ENCODE data around the gene PNPLA5. TPM values are rescaled to one million over a fixed set of nuclear protein-coding genes. Genes with fewer than 3 reads are reported as not detected.

The PNPLA5 gene
- total and polyA plus RNA-seq, 2 of the 13 experiments (the other 11 are each of a cell fraction or from before 2014, with no cell fraction given): not detected

GRCh38 chr22:43925433-43926348, 33.9 kb upstream of the PNPLA5 start (continued):
- TF ChIP-seq, protein P1, sequence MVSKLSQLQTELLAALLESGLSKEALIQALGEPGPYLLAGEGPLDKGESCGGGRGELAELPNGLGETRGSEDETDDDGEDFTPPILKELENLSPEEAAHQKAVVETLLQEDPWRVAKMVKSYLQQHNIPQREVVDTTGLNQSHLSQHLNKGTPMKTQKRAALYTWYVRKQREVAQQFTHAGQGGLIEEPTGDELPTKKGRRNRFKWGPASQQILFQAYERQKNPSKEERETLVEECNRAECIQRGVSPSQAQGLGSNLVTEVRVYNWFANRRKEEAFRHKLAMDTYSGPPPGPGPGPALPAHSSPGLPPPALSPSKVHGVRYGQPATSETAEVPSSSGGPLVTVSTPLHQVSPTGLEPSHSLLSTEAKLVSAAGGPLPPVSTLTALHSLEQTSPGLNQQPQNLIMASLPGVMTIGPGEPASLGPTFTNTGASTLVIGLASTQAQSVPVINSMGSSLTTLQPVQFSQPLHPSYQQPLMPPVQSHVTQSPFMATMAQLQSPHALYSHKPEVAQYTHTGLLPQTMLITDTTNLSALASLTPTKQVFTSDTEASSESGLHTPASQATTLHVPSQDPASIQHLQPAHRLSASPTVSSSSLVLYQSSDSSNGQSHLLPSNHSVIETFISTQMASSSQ (IDR thresholded peaks at IDR 0.05; ENCODE audit: low read depth): no peak
- TF ChIP-seq, protein P1 (CRISPR knock-in tag; IDR thresholded peaks at IDR 0.05; ENCODE audit: borderline replicate concordance): peak; percentile 66; the same call in 1 of the 2 replicates
- TF ChIP-seq ZFP36 (IDR thresholded peaks at IDR 0.05; ENCODE audit: borderline replicate concordance, low read depth, low read length, partially characterized antibody) (no peak), NR2F2 (IDR thresholded peaks at IDR 0.05; ENCODE audit: borderline replicate concordance, low read depth) (peak; percentile 61; the same call in 1 of the 2 replicates), ZNF446 (CRISPR knock-in tag; IDR thresholded peaks at IDR 0.05) (no peak), RFX1 (IDR thresholded peaks at IDR 0.05) (no peak), SNRNP70 (IDR thresholded peaks at IDR 0.05; ENCODE audit: low read depth, low read length) (no peak), MAFK (conservative IDR thresholded peaks at IDR 0.05 in 1 of 2, IDR thresholded peaks at IDR 0.05 in 1 of 2; ENCODE audit: low read length in 2 of 2) (0 out of 4 replicates have a peak, but pooled peaks have one; percentile 1 to 6), MYPOP (CRISPR knock-in tag; IDR thresholded peaks at IDR 0.05) (0 out of 2 replicates have a peak, but pooled peaks have one; percentile 63), CENPT (CRISPR knock-in tag; IDR thresholded peaks at IDR 0.05; ENCODE audit: low read depth) (no peak), ZNF33B (CRISPR knock-in tag; IDR thresholded peaks at IDR 0.05) (no peak), CBFB (CRISPR knock-in tag; IDR thresholded peaks at IDR 0.05) (no peak), MBD4 (IDR thresholded peaks at IDR 0.05; ENCODE audit: borderline replicate concordance, low read length) (no peak), MXD4 (CRISPR knock-in tag; IDR thresholded peaks at IDR 0.05) (no peak), BRD4 (CRISPR knock-in tag; IDR thresholded peaks at IDR 0.05) (0 out of 2 replicates have a peak, but pooled peaks have one; percentile 38), ASH2L (IDR thresholded peaks at IDR 0.05; ENCODE audit: insufficient read length, low read depth, low read length) (peak; percentile 46), ZNF839 (CRISPR knock-in tag; IDR thresholded peaks at IDR 0.05; ENCODE audit: borderline replicate concordance) (no peak), ZSCAN12 (CRISPR knock-in tag; IDR thresholded peaks at IDR 0.05) (no peak), JUND (CRISPR knock-in tag; IDR thresholded peaks at IDR 0.05) (no peak)
- TF ChIP-seq, protein P2, sequence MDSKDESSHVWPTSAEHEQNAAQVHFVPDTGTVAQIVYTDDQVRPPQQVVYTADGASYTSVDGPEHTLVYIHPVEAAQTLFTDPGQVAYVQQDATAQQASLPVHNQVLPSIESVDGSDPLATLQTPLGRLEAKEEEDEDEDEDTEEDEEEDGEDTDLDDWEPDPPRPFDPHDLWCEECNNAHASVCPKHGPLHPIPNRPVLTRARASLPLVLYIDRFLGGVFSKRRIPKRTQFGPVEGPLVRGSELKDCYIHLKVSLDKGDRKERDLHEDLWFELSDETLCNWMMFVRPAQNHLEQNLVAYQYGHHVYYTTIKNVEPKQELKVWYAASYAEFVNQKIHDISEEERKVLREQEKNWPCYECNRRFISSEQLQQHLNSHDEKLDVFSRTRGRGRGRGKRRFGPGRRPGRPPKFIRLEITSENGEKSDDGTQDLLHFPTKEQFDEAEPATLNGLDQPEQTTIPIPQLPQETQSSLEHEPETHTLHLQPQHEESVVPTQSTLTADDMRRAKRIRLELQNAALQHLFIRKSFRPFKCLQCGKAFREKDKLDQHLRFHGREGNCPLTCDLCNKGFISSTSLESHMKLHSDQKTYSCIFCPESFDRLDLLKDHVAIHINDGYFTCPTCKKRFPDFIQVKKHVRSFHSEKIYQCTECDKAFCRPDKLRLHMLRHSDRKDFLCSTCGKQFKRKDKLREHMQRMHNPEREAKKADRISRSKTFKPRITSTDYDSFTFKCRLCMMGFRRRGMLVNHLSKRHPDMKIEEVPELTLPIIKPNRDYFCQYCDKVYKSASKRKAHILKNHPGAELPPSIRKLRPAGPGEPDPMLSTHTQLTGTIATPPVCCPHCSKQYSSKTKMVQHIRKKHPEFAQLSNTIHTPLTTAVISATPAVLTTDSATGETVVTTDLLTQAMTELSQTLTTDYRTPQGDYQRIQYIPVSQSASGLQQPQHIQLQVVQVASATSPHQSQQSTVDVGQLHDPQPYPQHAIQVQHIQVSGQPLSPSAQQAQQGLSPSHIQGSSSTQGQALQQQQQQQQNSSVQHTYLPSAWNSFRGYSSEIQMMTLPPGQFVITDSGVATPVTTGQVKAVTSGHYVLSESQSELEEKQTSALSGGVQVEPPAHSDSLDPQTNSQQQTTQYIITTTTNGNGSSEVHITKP (CRISPR knock-in tag; IDR thresholded peaks at IDR 0.05; ENCODE audit: low read depth): no peak

Data from HepG2 (cell line).